GM18526 (cell line): ENCODE measurements around the gene ADAMTS17.

Experiments used
- POLR2A ChIP-seq: IDR thresholded peaks from 3 replicates; pipeline ENCODE4 v1.6.1; 2011; ENCODE audit not compliant: insufficient read length; ENCODE audit errors: extremely low read depth

ADAMTS17 gene

GRCh38 chr15:100254285-100254684, 87.5 kb downstream of the ADAMTS17 start:
- TF ChIP-seq POLR2A: no peak

GRCh38 chr15:100253640-100254039, 88.1 kb downstream of the ADAMTS17 start:
- no peak for TF ChIP-seq POLR2A

- no peak for TF ChIP-seq POLR2A
Observed at GRCh38 chr15:100252779-100253417, 88.9 kb downstream of the ADAMTS17 start.

GRCh38 chr15:100252359-100252758, 89.4 kb downstream of the ADAMTS17 start:
- no peak for TF ChIP-seq POLR2A

- no peak for TF ChIP-seq POLR2A
Observed at GRCh38 chr15:100250176-100250800, 91.5 kb downstream of the ADAMTS17 start.

GRCh38 chr15:100249096-100249815, 92.5 kb downstream of the ADAMTS17 start:
- TF ChIP-seq POLR2A: no peak

- no peak for TF ChIP-seq POLR2A
Observed at GRCh38 chr15:100248236-100248635, 93.5 kb downstream of the ADAMTS17 start.

GRCh38 chr15:100247228-100248225, 94.2 kb downstream of the ADAMTS17 start:
- TF ChIP-seq POLR2A: no peak

GRCh38 chr15:100245855-100246254, 95.9 kb downstream of the ADAMTS17 start:
- no peak for TF ChIP-seq POLR2A

- no peak for TF ChIP-seq POLR2A
Observed at GRCh38 chr15:100245487-100245820, 96.3 kb downstream of the ADAMTS17 start.

GRCh38 chr15:100244796-100245486, 96.8 kb downstream of the ADAMTS17 start:
- TF ChIP-seq POLR2A: no peak

- TF ChIP-seq POLR2A: no peak
Observed at GRCh38 chr15:100242989-100243388, 98.8 kb downstream of the ADAMTS17 start.

- no peak for TF ChIP-seq POLR2A
Observed at GRCh38 chr15:100241572-100242482, 99.9 kb downstream of the ADAMTS17 start.
